Stimulated activated CD4-positive, alpha-beta T cell treated with anti-CD3 and anti-CD28 coated beads, Interleukin-4, amount 100 ng/mL, for 4 hours (primary cell): ENCODE measurements around the gene FOXO6.

Experiments
- DNase-seq, 2 experiments: peaks; one replicate each; pipeline ENCODE4 v3.0.0-alpha.2; 2020

Gene FOXO6

DNA sequence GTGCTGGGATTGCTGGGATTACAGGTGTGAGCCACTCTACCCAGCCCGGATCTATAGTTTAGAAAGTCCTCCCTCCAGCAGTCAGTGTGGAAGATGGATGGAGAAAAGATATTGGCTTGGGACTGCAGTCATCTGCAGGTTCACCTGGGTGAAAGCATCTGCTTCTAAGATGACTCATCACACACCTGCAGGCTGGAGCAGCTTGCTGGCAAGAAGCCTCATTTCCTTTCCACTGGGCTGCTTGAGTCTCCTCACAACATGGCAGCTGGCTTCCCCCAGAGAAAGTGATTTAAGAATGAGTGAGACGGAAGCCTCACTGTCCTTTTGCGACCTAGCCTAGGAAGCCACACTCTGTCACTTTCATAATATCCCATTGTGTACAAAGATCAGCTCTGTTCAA lies 50.0 kb downstream of the FOXO6 start:
- DNase-seq, result no peak

DNA sequence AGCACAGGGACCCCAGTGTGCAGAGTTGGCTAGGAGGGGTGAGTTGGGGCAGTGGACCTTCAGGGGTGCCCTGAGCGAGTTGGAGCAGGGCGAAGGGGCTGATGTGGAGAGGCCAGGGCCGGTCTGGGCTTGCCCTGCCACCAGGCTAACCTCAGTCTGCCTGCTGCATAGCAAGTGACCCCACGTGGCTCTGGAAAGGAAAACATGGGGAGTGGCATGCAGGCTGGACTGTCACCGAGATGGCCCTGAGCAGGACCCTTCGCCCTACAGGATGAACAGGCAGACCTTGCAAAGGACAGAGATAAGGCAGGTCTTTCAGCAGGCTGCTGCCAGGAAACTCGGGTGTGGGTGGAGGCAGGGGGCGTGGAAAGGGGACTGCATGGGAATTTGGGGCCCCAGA lies 51.5 kb downstream of the FOXO6 start:
- no peak for DNase-seq

DNA sequence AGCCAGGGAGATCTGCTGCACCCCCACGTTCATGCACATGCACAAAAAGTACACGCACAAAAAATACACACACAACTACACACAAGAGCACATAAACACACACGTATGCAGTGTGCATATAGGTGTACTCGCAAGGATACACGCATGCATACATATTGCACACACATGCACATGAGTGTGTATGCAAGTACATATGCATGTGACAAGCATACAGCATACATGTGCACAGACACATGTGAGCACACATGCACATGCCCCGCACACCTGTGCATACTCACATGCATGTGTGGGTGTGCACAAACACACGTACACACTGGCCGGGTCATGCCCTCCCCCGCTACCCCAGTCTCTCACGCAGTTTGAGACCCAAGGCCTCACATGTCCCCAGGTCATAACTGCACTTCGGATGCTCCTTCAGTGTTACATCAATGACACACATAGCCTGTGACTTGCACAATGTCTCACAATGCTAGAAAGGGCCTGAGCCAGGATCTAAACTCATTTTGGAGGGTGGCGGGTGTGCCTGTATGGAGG lies 52.6 kb downstream of the FOXO6 start:
- DNase-seq, result no peak

DNA sequence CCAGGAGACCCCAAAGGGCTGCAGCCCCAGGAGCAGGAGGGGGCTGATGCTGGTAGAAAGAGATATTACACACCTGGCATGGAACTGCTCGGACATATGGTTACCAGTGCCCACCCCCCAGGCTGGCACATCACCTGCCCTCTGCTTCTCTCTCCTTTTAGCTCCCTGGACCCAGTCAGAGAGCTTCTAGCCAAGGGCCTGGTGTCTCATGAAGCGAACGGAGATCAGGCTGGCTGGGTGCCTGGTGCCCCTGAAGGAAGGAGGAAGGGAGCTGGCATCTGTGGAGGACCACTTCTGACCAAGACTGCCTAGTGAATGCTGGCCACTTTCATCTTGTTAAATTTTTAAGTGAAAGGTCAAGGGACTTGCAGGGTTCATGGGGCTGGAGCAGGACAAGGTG lies 53.1 kb downstream of the FOXO6 start:
- DNase-seq, result no peak

DNA sequence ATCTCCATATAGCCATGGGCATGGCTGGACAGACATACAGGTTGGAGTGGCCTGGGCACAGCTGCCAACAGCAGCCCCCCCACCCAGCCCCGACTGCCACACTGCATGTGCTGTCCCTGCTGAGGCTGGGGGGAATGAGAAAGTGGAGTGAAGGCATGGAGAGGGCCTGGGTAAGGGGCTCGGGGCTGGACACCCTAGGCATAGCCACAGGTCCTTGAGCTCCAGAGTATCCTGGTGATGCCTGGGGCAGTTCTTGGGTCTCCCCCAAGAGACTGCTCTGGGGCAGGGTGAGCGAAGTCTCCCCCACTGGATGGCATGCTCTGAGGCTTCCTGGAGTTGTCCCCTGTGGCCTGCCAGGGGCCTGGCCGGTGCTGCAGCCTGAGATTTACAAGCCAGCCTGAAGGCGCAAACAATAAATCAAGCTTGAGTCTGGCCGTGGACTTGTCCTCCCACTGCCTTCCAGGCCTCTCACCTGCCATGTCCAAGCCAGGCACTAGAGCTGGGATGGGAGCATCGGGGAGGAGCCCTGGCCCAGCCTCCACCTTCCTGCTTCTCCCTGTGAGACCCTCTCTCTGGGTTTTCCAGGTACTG lies 53.6 kb downstream of the FOXO6 start:
- no peak for DNase-seq

DNA sequence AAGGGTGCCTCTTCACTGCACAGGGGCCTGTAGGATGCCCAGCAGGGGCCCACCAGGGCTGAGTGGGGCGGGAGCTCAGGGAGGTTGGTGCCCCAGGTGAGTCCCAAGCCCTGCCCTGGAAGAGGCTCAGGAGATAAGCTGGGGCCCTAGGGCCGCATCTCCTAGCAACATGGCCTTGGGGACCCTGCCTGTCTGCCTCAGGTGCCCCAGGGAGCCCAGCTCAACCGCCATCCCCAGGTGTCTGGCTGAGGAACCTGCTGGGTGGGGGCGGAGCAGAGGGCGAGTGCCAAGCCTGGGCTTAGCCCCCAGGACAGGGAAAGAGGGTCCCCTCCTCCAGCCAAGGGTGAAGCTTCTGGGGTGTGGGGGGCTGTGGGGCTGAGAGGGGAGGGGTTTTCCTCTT lies 54.8 kb downstream of the FOXO6 start:
- no peak for DNase-seq

DNA sequence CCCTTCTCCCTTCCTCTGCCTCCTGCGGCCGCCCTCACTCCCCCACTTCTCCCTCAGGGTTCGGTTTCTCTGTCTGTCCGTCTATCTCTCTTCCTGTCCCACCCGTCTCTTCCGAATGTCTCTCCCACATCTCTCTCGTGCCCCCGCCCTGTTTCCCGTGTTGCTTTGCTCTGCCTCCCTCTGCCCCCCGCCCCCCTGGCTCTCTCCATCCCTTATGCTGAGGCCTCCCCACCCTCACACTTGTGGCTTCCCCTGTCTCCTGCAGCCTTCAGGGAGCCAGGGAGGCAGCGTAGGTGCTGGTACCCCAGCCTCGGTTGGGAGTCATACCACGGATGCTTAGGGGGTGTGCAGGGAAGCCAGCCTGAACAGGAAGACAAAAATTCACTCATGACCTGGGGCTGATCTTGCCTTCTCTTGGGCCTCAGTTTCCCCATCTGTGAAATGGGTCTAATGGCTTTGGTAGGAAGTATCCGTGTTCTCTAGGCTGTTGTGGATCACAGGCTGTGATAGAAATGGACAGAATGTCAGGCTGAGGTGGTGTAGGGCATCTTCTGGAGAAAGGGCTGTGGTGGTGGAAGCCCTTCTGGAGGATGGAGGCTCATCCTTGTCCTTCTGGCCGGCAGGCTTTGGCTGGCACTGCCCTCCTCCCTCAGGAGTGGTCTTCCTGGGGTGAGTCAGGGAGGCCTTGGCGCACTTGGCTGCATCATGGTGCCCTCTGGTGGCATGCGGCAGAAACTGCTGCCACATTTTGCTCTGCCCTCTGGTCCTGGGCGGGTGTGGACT lies 55.5 kb downstream of the FOXO6 start:
- DNase-seq, result peak; percentile 45 to 61

DNA sequence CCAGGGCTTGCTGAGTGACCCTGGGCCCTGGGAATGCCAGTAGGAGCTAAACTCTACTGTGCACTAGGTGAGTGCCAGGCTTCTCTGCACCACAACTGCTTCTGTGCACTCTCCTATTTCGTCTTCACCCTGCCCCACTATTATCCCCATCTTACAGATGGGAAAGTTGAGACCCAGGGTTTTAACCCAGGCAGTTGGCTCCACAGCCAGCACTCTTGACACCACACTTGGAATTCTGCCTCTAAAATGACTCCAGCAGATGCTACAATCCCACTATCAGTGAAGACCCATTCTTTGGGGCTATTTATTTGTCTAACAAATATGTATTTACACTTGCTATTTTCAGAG lies 56.1 kb downstream of the FOXO6 start:
- DNase-seq, result no peak

DNA sequence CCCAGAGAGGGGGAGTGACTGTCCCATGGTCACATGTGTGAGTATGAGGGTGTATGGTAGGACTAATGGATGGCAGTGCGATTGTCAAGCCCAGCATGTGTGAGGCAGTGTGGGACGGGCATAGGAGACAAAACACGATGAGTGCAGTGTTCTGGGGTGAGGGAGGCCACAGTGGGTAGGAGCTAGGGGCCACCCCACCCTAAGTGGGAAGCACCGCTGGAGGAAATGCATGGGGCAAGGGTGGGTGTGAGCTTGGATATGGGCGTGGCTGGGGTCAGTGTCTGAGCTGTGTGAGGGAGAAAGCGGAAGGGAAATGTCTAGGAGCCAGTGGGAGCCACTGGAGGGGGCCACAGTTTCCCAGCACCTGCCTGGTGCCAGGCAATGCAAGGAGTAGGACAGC lies 56.5 kb downstream of the FOXO6 start:
- DNase-seq, result no peak

DNA sequence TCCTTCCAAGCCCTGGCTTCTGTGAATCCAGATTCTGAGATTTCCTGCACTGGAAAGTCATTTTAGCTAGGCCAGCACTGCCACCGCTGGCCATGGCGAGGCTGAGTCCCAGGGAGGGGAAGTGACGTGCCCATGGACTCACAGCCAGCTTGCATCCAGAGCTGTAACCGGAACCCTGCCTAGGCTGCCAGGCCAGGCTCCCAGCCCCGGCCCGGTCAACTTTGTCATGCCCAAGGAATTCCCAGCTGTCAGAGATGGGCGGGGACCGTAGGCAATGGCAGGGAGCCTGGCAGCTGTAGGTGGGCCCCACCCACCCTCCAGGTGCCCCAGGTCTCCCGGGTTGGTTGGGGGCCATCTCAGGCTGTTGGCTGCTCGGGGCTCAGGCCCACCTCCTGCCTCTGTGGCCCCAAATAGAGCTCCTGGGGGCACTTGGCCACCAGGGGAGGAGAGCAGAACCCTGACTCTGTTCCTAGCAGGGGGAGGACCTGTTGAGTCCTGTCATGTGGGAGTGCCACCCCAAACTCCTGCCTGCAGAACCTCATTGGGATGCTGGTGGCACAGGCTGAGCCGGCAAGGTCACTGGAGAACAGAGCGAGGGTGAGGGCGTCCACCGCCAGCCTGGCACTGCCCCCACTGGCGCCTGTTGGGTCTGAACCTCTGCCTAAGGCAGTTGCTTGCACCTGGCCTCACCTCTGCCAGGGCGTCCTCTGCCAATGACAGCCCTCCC lies 57.8 kb downstream of the FOXO6 start:
- no peak for DNase-seq

DNA sequence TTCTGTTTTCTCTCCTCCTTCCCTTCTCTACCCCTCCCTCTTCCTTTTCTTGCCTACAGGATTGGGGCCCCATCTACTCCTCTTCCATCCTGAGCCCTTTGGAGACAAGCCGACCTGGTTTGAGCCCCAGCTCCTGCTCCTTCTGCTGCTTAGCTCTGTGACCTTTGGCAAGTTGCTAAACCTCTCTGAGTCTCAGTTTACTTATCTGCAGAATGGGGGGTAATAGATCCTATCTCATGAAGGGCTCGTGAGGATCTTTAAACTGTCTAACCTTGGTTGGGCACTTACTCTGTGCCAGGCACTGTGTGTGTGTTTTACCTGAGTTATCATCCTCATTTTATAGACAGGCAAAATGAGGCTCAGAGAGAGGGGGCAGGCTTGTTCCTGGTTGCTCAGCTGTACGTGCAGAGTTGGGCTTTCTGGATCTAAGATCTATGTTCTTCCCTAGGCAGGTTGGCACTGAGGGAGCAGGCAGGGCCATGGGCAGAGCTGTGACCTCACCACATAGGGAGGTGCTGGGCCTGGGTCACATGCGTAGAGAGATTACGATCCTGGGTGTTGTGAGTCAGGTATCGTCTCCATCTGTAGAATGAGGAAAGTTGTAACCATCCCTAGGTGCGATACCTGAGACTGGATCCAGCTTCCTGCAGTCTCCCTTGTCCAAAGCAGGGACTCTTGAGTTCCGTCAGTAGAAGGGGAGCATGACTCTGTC lies 58.5 kb downstream of the FOXO6 start:
- DNase-seq, result no peak

DNA sequence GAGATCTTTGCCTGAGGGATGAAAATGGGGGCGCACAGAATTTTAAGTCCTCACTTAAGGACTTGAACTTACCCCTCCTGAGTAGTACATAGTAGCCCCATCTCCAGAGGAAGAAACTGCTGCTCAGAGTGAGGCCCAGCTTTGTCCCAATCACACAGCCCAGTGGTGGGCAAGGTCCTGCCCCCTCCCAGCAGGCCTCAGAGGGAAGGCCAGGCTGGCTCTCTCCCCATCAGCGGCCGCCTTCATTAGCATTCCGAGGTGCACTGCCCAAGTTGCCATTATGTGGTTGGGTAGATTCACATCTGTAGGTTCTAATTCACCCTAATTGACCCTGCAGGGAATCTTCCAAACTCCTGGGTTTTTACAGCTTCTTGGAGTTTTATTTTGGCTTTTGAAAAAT lies 59.1 kb downstream of the FOXO6 start:
- DNase-seq, result no peak

DNA sequence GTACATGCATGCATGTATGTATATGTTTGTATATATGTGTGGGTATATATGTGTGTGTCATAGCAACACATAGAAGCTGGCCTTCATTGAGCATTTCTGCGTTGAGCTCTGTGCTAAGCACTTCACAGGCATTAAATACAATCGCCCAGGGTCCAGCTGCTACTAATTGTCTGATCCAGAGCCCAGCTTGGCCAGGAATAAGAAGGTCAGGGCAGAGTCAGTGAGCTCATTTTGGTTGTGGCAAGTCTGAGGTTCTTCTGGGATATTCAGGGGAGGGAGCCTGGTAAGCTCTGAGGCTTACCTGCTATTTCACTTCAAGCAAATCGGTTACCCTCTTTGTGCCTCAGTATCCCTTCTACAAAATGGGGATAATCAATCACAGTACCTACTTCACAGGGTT lies 59.6 kb downstream of the FOXO6 start:
- no peak for DNase-seq

DNA sequence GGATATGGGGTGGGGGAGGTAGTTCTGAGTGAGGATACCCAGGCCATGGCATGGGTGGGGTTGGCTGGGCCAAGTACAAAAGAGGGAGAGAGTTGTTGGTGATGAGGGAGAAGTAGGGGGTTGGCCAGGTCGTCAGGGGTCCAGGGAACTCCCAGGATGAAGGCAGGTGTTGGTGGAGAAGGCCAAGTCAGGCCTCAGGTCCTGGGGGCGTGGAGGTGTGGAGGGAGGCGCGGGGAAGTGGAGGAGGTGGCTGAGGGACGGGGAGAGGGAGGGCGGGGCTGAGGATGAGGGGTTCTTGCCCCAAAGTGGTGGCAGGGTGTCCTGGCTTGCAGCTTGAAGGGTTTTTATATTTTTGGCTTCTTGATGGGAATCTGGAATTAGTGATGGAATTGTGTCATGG lies 61.1 kb downstream of the FOXO6 start:
- no peak for DNase-seq

DNA sequence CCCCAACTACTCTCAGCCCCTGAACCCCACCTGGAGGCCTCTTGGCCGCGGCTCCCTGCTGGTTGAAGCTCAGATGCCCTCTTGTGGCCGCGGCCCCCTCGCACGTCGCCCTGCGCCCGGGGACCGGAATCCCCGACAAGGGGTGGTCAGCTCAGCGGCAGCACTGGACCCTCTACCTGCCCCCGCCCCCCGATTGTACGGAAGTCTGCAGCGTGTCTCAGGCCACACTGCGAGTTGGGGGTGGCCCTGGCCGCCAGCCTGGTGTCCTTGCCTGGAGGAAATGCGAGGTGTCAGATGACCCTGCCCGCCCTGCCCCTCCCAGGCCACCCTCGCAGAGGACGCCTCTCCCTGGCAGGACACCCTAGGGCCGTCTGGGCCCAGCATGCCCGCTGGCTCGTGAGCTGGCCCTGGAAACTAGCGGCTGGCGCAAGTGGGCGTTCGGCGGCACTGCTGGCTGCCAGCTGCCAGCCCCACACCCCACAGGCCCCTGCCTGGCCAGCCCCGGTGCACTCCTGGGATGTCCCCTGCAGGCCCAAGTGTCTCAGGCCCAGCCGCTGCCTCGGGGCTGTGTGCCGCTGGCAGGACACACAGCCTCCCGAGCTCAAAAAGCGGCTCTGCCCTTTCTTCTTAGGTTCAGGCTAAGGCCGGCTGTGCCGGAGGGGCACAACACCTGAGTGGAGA lies 62.4 kb downstream of the FOXO6 start:
- no peak for DNase-seq

DNA sequence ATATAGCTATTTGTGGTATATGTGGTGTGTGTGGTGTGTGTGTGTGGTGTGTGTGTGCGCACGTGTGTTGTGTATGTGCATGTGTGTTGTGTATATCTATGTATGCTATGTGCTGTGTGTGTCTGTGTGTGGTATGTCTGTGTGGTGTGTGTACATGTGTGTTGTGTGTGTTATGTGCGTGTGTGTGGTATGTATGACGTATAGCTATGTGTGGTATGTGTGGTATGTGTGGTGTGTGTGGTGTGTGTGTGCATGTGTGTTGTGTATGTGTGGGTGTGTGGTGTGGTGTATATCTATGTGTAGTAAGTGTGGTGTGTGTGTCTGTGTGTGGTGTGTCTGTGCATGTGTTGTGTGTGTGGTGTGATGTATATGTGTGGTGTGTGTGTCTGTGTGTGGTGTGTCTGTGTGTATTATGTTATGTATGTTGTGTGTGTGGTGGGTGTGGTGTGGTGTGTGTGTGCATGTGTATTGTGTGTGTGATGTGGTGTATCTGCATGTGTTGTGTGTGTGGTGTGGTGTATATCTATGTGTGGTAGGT lies 63.4 kb downstream of the FOXO6 start:
- DNase-seq, result no peak

DNA sequence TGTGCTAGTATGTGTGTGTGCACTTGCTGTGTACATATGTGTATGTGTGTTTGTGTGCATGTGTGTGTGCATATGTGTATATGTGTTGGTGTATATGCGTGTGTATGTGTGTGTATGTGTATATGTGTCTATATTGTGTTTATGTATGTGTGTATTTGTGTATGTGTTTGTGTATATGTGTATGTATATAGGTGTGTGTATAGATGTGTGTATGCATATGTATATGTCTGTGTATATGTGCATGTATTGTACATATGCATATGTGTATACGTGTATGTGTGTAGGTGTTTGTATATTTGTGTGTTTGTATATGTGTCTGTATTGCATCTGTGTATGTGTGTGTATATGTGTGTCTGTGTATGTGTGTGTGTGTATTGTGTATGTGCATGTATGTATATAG lies 64.1 kb downstream of the FOXO6 start:
- DNase-seq, result no peak

DNA sequence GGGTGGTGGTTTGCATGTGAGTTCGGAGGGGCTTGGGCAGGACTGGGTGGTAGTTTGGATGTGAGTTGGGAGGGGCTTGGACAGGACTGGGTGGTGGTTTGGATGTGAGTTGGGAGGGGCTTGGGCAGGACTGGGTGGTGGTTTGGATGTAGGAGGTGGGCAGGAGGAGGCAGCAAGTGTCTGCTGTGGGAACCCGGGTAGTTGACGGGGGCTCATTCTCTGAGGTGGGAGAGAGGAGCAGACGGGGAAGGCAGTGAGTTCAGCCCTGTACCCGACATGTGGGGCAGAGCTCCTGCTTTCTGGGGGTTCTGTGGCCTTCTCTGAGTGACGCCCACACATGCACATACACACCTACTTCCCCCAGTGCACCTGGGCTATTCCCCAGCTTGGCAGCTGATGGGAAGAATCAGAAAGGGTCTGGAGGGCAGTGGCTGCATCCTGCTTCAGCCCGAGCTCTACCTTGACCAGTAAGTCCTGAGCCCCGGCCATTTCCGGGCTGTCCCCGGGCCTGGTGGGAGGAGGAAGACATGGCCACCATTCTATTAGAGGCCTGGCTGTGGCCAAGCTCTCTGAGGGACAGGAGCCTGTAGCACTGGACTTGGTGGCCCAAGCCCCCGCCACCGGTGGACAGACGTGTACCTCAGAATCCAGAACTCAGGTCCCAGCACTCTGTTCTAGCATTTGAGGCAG lies 65.1 kb downstream of the FOXO6 start:
- no peak for DNase-seq

DNA sequence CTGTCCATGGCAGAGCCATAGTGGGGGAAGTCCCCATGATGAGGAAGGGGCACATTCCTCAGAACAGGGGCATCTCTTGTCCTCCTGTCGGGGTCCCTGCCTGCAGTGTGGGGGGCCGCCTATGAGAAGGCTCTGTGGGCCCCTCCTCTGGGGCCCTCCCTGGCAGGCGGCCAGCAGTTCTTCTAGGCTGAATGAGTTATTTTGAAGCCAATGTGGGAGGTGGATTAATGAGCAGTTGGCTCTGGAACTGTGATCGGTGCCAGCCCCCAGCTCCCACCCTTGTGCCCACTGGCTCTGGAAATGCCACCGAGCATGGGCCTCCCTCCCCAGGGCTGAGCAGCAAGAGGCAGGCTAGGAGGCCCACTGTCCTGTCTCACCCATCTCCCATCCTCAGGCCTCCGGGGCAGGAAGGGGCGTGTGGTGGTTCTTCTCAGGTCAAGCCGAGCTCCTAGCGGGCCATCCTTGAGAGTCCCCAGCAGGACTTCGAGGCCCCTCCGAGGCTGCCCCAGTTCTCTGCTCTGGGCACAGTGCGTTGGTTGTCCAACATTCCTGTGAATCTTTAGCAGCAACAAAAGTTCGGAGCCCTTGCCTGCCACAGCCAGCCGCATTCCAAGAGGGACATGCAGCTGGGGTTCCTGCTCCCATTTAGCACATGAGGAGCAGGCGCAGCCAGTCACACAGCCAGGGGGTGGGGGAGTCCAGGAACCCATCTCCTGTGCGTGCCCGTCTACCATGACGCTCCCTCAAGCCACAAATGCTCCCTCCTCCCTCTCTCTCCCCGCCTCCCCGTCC lies 66.1 kb downstream of the FOXO6 start:
- DNase-seq, result no peak

DNA sequence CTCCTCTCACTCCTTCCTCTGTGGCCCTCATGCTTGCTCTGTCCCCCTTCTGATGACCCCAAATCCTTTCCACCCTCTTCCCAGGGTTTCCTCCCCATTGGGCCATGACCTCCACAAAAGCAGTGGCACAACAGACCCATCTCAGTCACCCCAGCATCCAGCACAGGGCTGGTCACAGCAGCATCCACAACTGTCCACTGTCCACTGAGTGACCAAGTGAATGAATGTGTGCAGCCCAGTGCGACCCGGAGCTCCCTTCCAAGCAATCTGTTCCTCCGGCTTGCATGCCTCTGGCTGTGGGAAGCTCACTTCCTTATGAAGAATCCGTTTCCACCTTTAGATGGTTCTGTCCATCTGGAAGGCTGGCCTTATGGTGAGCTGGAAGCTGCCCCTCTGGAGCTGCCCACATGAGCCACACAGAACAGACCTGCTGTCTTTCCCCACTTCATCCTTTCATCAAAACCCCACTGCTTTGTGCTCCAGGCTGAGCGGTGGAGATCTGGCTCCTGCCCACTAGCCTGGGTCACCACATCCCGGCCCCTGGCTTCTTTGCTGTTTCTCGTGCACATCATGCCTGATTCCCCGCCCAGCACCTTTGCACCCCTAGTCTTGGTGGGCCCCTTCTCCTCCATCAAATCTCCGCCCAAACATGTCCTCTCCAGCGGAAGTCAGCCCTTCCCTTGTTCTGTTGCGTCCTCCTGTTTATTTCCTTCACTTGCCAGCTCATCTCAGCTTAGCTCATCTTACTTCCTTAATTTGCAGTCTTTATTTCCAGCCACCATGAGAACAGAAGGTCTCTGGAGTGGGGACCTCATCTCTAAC lies 66.9 kb downstream of the FOXO6 start:
- no peak for DNase-seq
